Tibial nerve (tissue), 4 donors: ENCODE results near the gene UBASH3A. TPM values are rescaled to one million over a fixed set of nuclear protein-coding genes. Genes with fewer than 3 reads are reported as not detected.

Experiments used
- DNase-seq, 2 donors: peaks; one replicate each; pipeline ENCODE4 v3.0.0-alpha.2; 2019; ENCODE audit warnings: low spot score in 2 of 2
- H3K27ac ChIP-seq, 4 donors: fragments of 200-600 bp; sonication (generic) in 3 of 4; one replicate each; pipeline ENCODE4 v1.5.1; 2017 to 2019; ENCODE audit warnings: mild to moderate bottlenecking in 1 of 4
- H3K27me3 ChIP-seq, 2 donors: fragments of 200-600 bp; sonication (generic) in 1 of 2; one replicate each; pipeline versions ENCODE4 v1.5.1 to v1.6.0; 2017 to 2019
- H3K36me3 ChIP-seq, 3 donors: fragments of 200-600 bp; sonication (generic); one replicate each; pipeline ENCODE4 v1.5.1; 2018 to 2019
- H3K4me1 ChIP-seq, 4 donors: fragments of 200-600 bp; sonication (generic) in 3 of 4; one replicate each; pipeline ENCODE4 v1.5.1; 2017 to 2019
- H3K4me3 ChIP-seq, 4 donors: fragments of 200-600 bp; sonication (generic) in 3 of 4; one replicate each; pipeline ENCODE4 v1.5.1; 2017 to 2019; ENCODE audit warnings: mild to moderate bottlenecking in 1 of 4, moderate library complexity in 1 of 4
- H3K9me3 ChIP-seq, 4 donors: fragments of 200-600 bp; sonication (generic) in 3 of 4; one replicate each; pipeline ENCODE4 v1.5.1; 2017 to 2019
- CTCF ChIP-seq, 5 experiments: fragments of 200-600 bp in 3 of 5; fragments of 450-650 bp in 2 of 5; sonication (generic) in 3 of 5; IDR thresholded peaks; one replicate each; pipeline ENCODE4 v1.5.1; 2016 to 2019; ENCODE audit warnings: antibody characterized with exemption in 5 of 5, mild to moderate bottlenecking in 3 of 5, moderate library complexity in 2 of 5
- EP300 ChIP-seq, 2 donors: sonication (generic); formaldehyde crosslinking; IDR thresholded peaks; one replicate each; pipeline ENCODE4 v1.6.1; 2017; ENCODE audit warnings: antibody characterized with exemption in 2 of 2, mild to moderate bottlenecking in 1 of 2
- POLR2A ChIP-seq, 2 donors: fragments of 450-650 bp; IDR thresholded peaks; one replicate each; pipeline ENCODE4 v1.6.1; 2017; ENCODE audit warnings: antibody characterized with exemption in 2 of 2, mild to moderate bottlenecking in 2 of 2, moderate library complexity in 2 of 2
- WGBS, 2 donors: methylation state at CpG; one replicate each; pipeline ENCODE4 v1.1.5; 2018; 5-methylcytosine and 5-hydroxymethylcytosine counted together
- total RNA-seq, 4 donors: library from RNA; depleted of rRNA; stranded (reverse); fragments of >200 nt; gene quantifications; one replicate each; pipeline ENCODE4 v1.1.0, GENCODE V29; 2016

The UBASH3A gene
- total RNA-seq, 4 donors from 2014 or later = 0.59 to 5.9 (median 0.90) TPM; not detected in 1

- no peak for TF ChIP-seq POLR2A (IDR thresholded peaks at IDR 0.05)
- TF ChIP-seq EP300 (IDR thresholded peaks at IDR 0.05) = no peak
- Histone ChIP-seq H3K36me3 (no peaks in the 10 kb centered on the region), H3K4me3 (no peak overlapping the region), H3K9me3 (peaks cover 0 to 6% (median 0%) of the 10 kb centered on the region in 4 donors), H3K27me3 (peaks cover 0 to 11% of the 10 kb centered on the region in 2 donors), H3K4me1 (no peaks in the 10 kb centered on the region), H3K27ac (no peak overlapping the region)
- 81 to 84% methylated on average over 31 to 32 of the region's 32 CpGs for WGBS, 2 donors
- DNase-seq = no peak
These were observed 27.2 kb upstream of the UBASH3A start for GRCh38 chr21:42376338-42376982.

GRCh38 chr21:42377211-42377950 lies 26.3 kb upstream of the UBASH3A start:
- no peak for DNase-seq
- Histone ChIP-seq H3K9me3 (peaks cover 0 to 15% (median 2%) of the 10 kb centered on the region in 4 donors), H3K4me1 (no peaks in the 10 kb centered on the region), H3K27me3 (peaks cover 0 to 11% of the 10 kb centered on the region in 2 donors), H3K36me3 (no peaks in the 10 kb centered on the region), H3K4me3 (no peak overlapping the region), H3K27ac (no peak overlapping the region)
- TF ChIP-seq POLR2A (IDR thresholded peaks at IDR 0.05) = no peak
- TF ChIP-seq CTCF (IDR thresholded peaks at IDR 0.05) = no peak
- no peak for TF ChIP-seq EP300 (IDR thresholded peaks at IDR 0.05)
- WGBS, 2 donors = 72 to 77% methylated on average over 24 of the region's 24 CpGs

- no peaks in the 10 kb centered on the region for H3K36me3 ChIP-seq
- H3K27ac ChIP-seq = no peak overlapping the region
- H3K4me3 ChIP-seq = no peak overlapping the region
- DNase-seq = no peak
- peaks cover 0 to 21% (median 3%) of the 10 kb centered on the region in 4 donors for H3K9me3 ChIP-seq
- peaks cover 0 to 11% of the 10 kb centered on the region in 2 donors for H3K27me3 ChIP-seq
- no peaks in the 10 kb centered on the region for H3K4me1 ChIP-seq
- TF ChIP-seq EP300 (IDR thresholded peaks at IDR 0.05) (no peak), POLR2A (IDR thresholded peaks at IDR 0.05) (no peak), CTCF (IDR thresholded peaks at IDR 0.05) (no peak)
- 82 to 88% methylated on average over 5 of the region's 5 CpGs for WGBS, 2 donors
These were observed 25.8 kb upstream of the UBASH3A start for GRCh38 chr21:42377951-42378340.

- no peak for DNase-seq
- TF ChIP-seq CTCF (IDR thresholded peaks at IDR 0.05) = no peak
- TF ChIP-seq EP300 (IDR thresholded peaks at IDR 0.05) = no peak
- no peak for TF ChIP-seq POLR2A (IDR thresholded peaks at IDR 0.05)
- no peak overlapping the region for H3K27ac ChIP-seq
These were observed 25.3 kb upstream of the UBASH3A start for GRCh38 chr21:42378418-42378817.

GRCh38 chr21:42379426-42380215 lies 24.1 kb upstream of the UBASH3A start:
- 68 to 75% methylated on average over 17 of the region's 17 CpGs for WGBS, 2 donors
- DNase-seq = no peak

More at GRCh38 chr21:42378418-42378817, 25.3 kb upstream of the UBASH3A start:
- Histone ChIP-seq H3K4me1 (no peaks in the 10 kb centered on the region), H3K36me3 (no peaks in the 10 kb centered on the region), H3K4me3 (no peak overlapping the region), H3K27me3 (peaks cover 0 to 11% of the 10 kb centered on the region in 2 donors), H3K9me3 (peaks cover 0 to 26% (median 3%) of the 10 kb centered on the region in 4 donors)
- 75 to 77% methylated on average over 8 of the region's 8 CpGs for WGBS, 2 donors

More at GRCh38 chr21:42379426-42380215, 24.1 kb upstream of the UBASH3A start:
- peaks cover 0 to 11% of the 10 kb centered on the region in 2 donors for H3K27me3 ChIP-seq
- H3K27ac ChIP-seq = no peak overlapping the region
- H3K4me1 ChIP-seq = no peaks in the 10 kb centered on the region
- peaks cover 0 to 26% (median 3%) of the 10 kb centered on the region in 4 donors for H3K9me3 ChIP-seq
- no peak for TF ChIP-seq POLR2A (IDR thresholded peaks at IDR 0.05)
- TF ChIP-seq EP300 (IDR thresholded peaks at IDR 0.05) = no peak
- TF ChIP-seq CTCF (IDR thresholded peaks at IDR 0.05) = no peak
- H3K4me3 ChIP-seq = no peak overlapping the region
- H3K36me3 ChIP-seq = no peaks in the 10 kb centered on the region
